GM12873 (cell line): Measurements from ENCODE around the gene GJD4.

Experiments
- CTCF ChIP-seq: IDR thresholded peaks from 2 replicates; pipeline ENCODE4 v1.5.1; 2012; ENCODE audit warnings: low read depth, mild to moderate bottlenecking, moderate library complexity, low read length, control low read depth; ENCODE audit not compliant: insufficient read depth; ENCODE audit errors: missing control alignments

The GJD4 gene

GRCh38 chr10:35657621-35658020, 52.5 kb downstream of the GJD4 start:
- no peak for TF ChIP-seq CTCF
